HEK293 (cell line): ENCODE results near the gene NCOR1.

Experiments
- CTCF ChIA-PET: fragments of 350-600 bp; formaldehyde crosslinking; extraction: SDS; loops from one replicate; lab custom pipeline; 2021; ENCODE audit warnings: antibody characterized with exemption; lab: Yijun Ruan, JAX
- POLR2A ChIA-PET: fragments of 300-600 bp; formaldehyde crosslinking; extraction: SDS; loops from one replicate; lab custom pipeline; 2020; ENCODE audit warnings: antibody characterized with exemption, inconsistent platforms; lab: Yijun Ruan, JAX
- H3K27ac ChIP-seq: fragments of 200-500 bp; sonication (Bioruptor generic); 2 replicates; pipeline ENCODE4 v1.5.1; 2014; ENCODE audit warnings: low read depth, low read length, control low read depth, inconsistent platforms; ENCODE audit errors: extremely low read depth
- H3K36me3 ChIP-seq, 2 experiments: fragments of 200-500 bp in 1 of 2; sonication (Bioruptor generic) in 1 of 2; 1 replicate in 1 of 2; 2 replicates in 1 of 2; pipeline ENCODE4 v1.5.1; 2014 to 2017; ENCODE audit warnings: inconsistent platforms in 2 of 2, low read length in 2 of 2; ENCODE audit not compliant: control insufficient read depth in 2 of 2, insufficient read depth in 1 of 2
- H3K4me1 ChIP-seq: fragments of 200-500 bp; sonication (Bioruptor generic); 2 replicates; pipeline ENCODE4 v1.5.1; 2014; ENCODE audit warnings: mild to moderate bottlenecking, low read length, inconsistent platforms; ENCODE audit not compliant: control insufficient read depth, insufficient read depth
- H3K4me3 ChIP-seq: 2 replicates; pipeline ENCODE4 v1.5.1; 2011; ENCODE audit warnings: low read depth, mild to moderate bottlenecking, control low read depth, low read length, moderate library complexity
- H3K9me3 ChIP-seq: fragments of 200-500 bp; sonication (Bioruptor generic); 2 replicates; pipeline ENCODE4 v1.5.1; 2014; ENCODE audit warnings: low read depth, low read length, inconsistent platforms; ENCODE audit not compliant: control insufficient read depth, insufficient read depth
- BCL11B ChIP-seq: fragments of 450-650 bp; formaldehyde crosslinking; IDR thresholded peaks from 2 replicates; pipeline ENCODE4 v1.5.1; 2016; ENCODE audit warnings: low read depth, missing biosample characterization, missing genetic modification characterization
- CTCF ChIP-seq: fragments of 450-650 bp; formaldehyde crosslinking; IDR thresholded peaks from 2 replicates; pipeline ENCODE4 v1.5.1; 2016; ENCODE audit warnings: missing biosample characterization, missing genetic modification characterization
- KLF8 ChIP-seq: fragments of 450-650 bp; formaldehyde crosslinking; IDR thresholded peaks from 2 replicates; pipeline ENCODE4 v1.5.1; 2016; ENCODE audit warnings: missing biosample characterization, missing genetic modification characterization
- MZF1 ChIP-seq: fragments of 450-650 bp; formaldehyde crosslinking; IDR thresholded peaks from 2 replicates; pipeline ENCODE4 v1.5.1; 2017; ENCODE audit warnings: missing biosample characterization, missing genetic modification characterization, borderline replicate concordance
- PRDM1 ChIP-seq: fragments of 450-650 bp; formaldehyde crosslinking; IDR thresholded peaks from 2 replicates; pipeline ENCODE4; 2016; ENCODE audit warnings: missing biosample characterization, missing genetic modification characterization
- PRDM4 ChIP-seq: fragments of 450-650 bp; formaldehyde crosslinking; IDR thresholded peaks from 2 replicates; pipeline ENCODE4 v1.5.1; 2017; ENCODE audit warnings: missing biosample characterization, missing genetic modification characterization
- SP2 ChIP-seq: fragments of 450-650 bp; formaldehyde crosslinking; IDR thresholded peaks from 2 replicates; pipeline ENCODE4 v1.5.1; 2016; ENCODE audit warnings: missing biosample characterization, missing genetic modification characterization
- SP3 ChIP-seq: fragments of 450-650 bp; formaldehyde crosslinking; IDR thresholded peaks from 2 replicates; pipeline ENCODE4 v1.5.1; 2016; ENCODE audit warnings: missing biosample characterization, missing genetic modification characterization
- SP7 ChIP-seq: fragments of 450-650 bp; formaldehyde crosslinking; IDR thresholded peaks from 2 replicates; pipeline ENCODE4 v1.5.1; 2016; ENCODE audit warnings: missing biosample characterization, missing genetic modification characterization
- TCF7L2 ChIP-seq: IDR thresholded peaks from 2 replicates; pipeline ENCODE4 v1.6.1; 2011; ENCODE audit warnings: low read depth, mild to moderate bottlenecking, inconsistent platforms, low read length, moderate library complexity, borderline replicate concordance
- ZBTB21 ChIP-seq: fragments of 450-650 bp; formaldehyde crosslinking; IDR thresholded peaks from 2 replicates; pipeline ENCODE4 v1.5.1; 2017; ENCODE audit warnings: missing biosample characterization, missing genetic modification characterization
- ZBTB26 ChIP-seq: fragments of 450-650 bp; formaldehyde crosslinking; optimal IDR thresholded peaks from 2 replicates; pipeline ENCODE3; 2016; ENCODE audit warnings: missing biosample characterization, mild to moderate bottlenecking, missing genetic modification characterization
- ZBTB48 ChIP-seq: fragments of 450-650 bp; formaldehyde crosslinking; IDR thresholded peaks from 2 replicates; pipeline ENCODE4 v1.5.1; 2016; ENCODE audit warnings: missing biosample characterization, missing genetic modification characterization
- ZBTB8A ChIP-seq: fragments of 450-650 bp; formaldehyde crosslinking; IDR thresholded peaks from 2 replicates; pipeline ENCODE4 v1.5.1; 2016; ENCODE audit warnings: missing biosample characterization, missing genetic modification characterization
- ZIC2 ChIP-seq: fragments of 450-650 bp; formaldehyde crosslinking; IDR thresholded peaks from 2 replicates; pipeline ENCODE4 v1.5.1; 2016; ENCODE audit warnings: missing biosample characterization, missing genetic modification characterization
- ZNF114 ChIP-seq: fragments of 450-650 bp; formaldehyde crosslinking; IDR thresholded peaks from 2 replicates; pipeline ENCODE4 v1.5.0; 2017; ENCODE audit warnings: missing biosample characterization, missing genetic modification characterization
- ZNF133 ChIP-seq: fragments of 450-650 bp; formaldehyde crosslinking; IDR thresholded peaks from 2 replicates; pipeline ENCODE4 v1.5.1; 2016; ENCODE audit warnings: missing biosample characterization, missing genetic modification characterization
- ZNF155 ChIP-seq: fragments of 450-650 bp; formaldehyde crosslinking; IDR thresholded peaks from 2 replicates; pipeline ENCODE4 v1.5.1; 2016; ENCODE audit warnings: missing biosample characterization, missing genetic modification characterization
- ZNF175 ChIP-seq: fragments of 450-650 bp; formaldehyde crosslinking; IDR thresholded peaks from 2 replicates; pipeline ENCODE4 v1.5.1; 2016; ENCODE audit warnings: missing biosample characterization, missing genetic modification characterization
- ZNF426 ChIP-seq: fragments of 450-650 bp; formaldehyde crosslinking; IDR thresholded peaks from 2 replicates; pipeline ENCODE4 v1.5.1; 2017; ENCODE audit warnings: missing biosample characterization, missing genetic modification characterization, mild to moderate bottlenecking, inconsistent platforms, moderate library complexity
- ZNF433 ChIP-seq: fragments of 450-650 bp; formaldehyde crosslinking; IDR thresholded peaks from 2 replicates; pipeline ENCODE4 v1.5.1; 2016; ENCODE audit warnings: missing biosample characterization, missing genetic modification characterization, low read depth
- ZNF544 ChIP-seq: fragments of 450-650 bp; formaldehyde crosslinking; IDR thresholded peaks from 2 replicates; pipeline ENCODE4 v1.5.0; 2017; ENCODE audit warnings: missing biosample characterization, missing genetic modification characterization
- ZNF600 ChIP-seq: fragments of 450-650 bp; formaldehyde crosslinking; IDR thresholded peaks from 2 replicates; pipeline ENCODE4 v1.5.1; 2016; ENCODE audit warnings: missing biosample characterization, missing genetic modification characterization
- ZNF623 ChIP-seq: fragments of 450-650 bp; formaldehyde crosslinking; IDR thresholded peaks from 2 replicates; pipeline ENCODE4 v1.5.1; 2016; ENCODE audit warnings: missing biosample characterization, missing genetic modification characterization
- ZNF670 ChIP-seq: fragments of 450-650 bp; formaldehyde crosslinking; IDR thresholded peaks from 2 replicates; pipeline ENCODE4 v1.5.1; 2016; ENCODE audit warnings: missing biosample characterization, missing genetic modification characterization, low read depth
- ZNF707 ChIP-seq: fragments of 450-650 bp; formaldehyde crosslinking; IDR thresholded peaks from 2 replicates; pipeline ENCODE4 v1.5.1; 2016; ENCODE audit warnings: missing biosample characterization, missing genetic modification characterization
- ZNF747 ChIP-seq: fragments of 450-650 bp; formaldehyde crosslinking; IDR thresholded peaks from 2 replicates; pipeline ENCODE4 v1.5.1; 2016; ENCODE audit warnings: missing biosample characterization, missing genetic modification characterization
- ZNF76 ChIP-seq: fragments of 450-650 bp; formaldehyde crosslinking; IDR thresholded peaks from 2 replicates; pipeline ENCODE4; 2016; ENCODE audit warnings: low read depth, missing biosample characterization, missing genetic modification characterization, borderline replicate concordance
- ZNF768 ChIP-seq: fragments of 450-650 bp; formaldehyde crosslinking; IDR thresholded peaks from 2 replicates; pipeline ENCODE4 v1.5.1; 2018; ENCODE audit warnings: missing biosample characterization, mild to moderate bottlenecking, missing genetic modification characterization
- ZNF791 ChIP-seq: fragments of 450-650 bp; formaldehyde crosslinking; IDR thresholded peaks from 2 replicates; pipeline ENCODE4 v1.5.1; 2016; ENCODE audit warnings: missing biosample characterization, missing genetic modification characterization
- ZNF830 ChIP-seq: fragments of 450-650 bp; IDR thresholded peaks from 2 replicates; pipeline ENCODE4 v1.5.0; 2018; ENCODE audit warnings: missing biosample characterization, missing genetic modification characterization, low read depth, mild to moderate bottlenecking, moderate library complexity
- ZSCAN16 ChIP-seq: fragments of 450-650 bp; formaldehyde crosslinking; IDR thresholded peaks from 2 replicates; pipeline ENCODE4 v1.5.1; 2016; ENCODE audit warnings: missing biosample characterization, missing genetic modification characterization
- ZXDB ChIP-seq: fragments of 450-650 bp; formaldehyde crosslinking; IDR thresholded peaks from 2 replicates; pipeline ENCODE4 v1.5.1; 2016; ENCODE audit warnings: missing biosample characterization, missing genetic modification characterization

Gene NCOR1

GRCh38 chr17:16013943-16014407 lies 201.4 kb downstream of the NCOR1 start:
- ChIA-PET POLR2A (interaction anchor here (3.1 kb wide), 1 partner anchor 14 kb away, joined by 14 read pairs; the partner anchor contains the start of genes TTC19 and ZSWIM7), CTCF (interaction anchor here (0.9 to 1.8 kb wide), 3 partner anchors 9 to 186 kb away, joined by 3 to 5 read pairs (median 4); partner anchors contain the start of genes TTC19 and ZSWIM7)
- no peak overlapping the region for H3K4me3 ChIP-seq
- TF ChIP-seq PRDM4 (tag by site-specific recombination) = no peak
- TF ChIP-seq CTCF (tag by site-specific recombination) = no peak
- TF ChIP-seq ZNF175 (tag by site-specific recombination) = no peak
- TF ChIP-seq ZNF155 = no peak
- no peak for TF ChIP-seq ZNF670 (tag by site-specific recombination)
- TF ChIP-seq ZNF830 = no peak
- TF ChIP-seq ZNF791 (tag by site-specific recombination) = no peak
- no peak for TF ChIP-seq ZBTB8A (tag by site-specific recombination)
- TF ChIP-seq ZNF76 (tag by site-specific recombination) = no peak
- no peak for TF ChIP-seq ZNF747 (tag by site-specific recombination)
- TF ChIP-seq ZXDB = no peak
- no peak for TF ChIP-seq PRDM1 (tag by site-specific recombination)
- TF ChIP-seq ZSCAN16 (tag by site-specific recombination) = no peak
- no peak for TF ChIP-seq ZNF426
- no peak for TF ChIP-seq ZIC2
- TF ChIP-seq MZF1 (tag by site-specific recombination) = no peak
- TF ChIP-seq ZNF114 = no peak
- TF ChIP-seq BCL11B (tag by site-specific recombination) = no peak
- no peaks in the 10 kb centered on the region for H3K9me3 ChIP-seq
- no peak overlapping the region for H3K27ac ChIP-seq
- peaks cover 2% of the 10 kb centered on the region; the same call in 1 of the 2 replicates for H3K4me1 ChIP-seq
- peaks cover 74 to 88% of the 10 kb centered on the region in 2 experiments for H3K36me3 ChIP-seq

GRCh38 chr17:16007439-16007838 lies 207.9 kb downstream of the NCOR1 start:
- Histone ChIP-seq H3K4me1 (peaks cover 2% of the 10 kb centered on the region; the same call in 1 of the 2 replicates), H3K36me3 (peaks cover 85 to 91% of the 10 kb centered on the region in 2 experiments), H3K4me3 (no peak overlapping the region), H3K27ac (no peak overlapping the region), H3K9me3 (no peaks in the 10 kb centered on the region)
- ChIA-PET CTCF (interaction anchor here (0.9 kb wide), 1 partner anchor 8 kb away, joined by 4 read pairs; the partner anchor contains the start of genes TTC19 and ZSWIM7), POLR2A (no interaction called here)
- no peak for TF ChIP-seq ZNF707 (tag by site-specific recombination)
- TF ChIP-seq ZNF175 (tag by site-specific recombination) = no peak
- TF ChIP-seq ZNF623 (tag by site-specific recombination) = no peak
- no peak for TF ChIP-seq ZNF155
- TF ChIP-seq TCF7L2 = no peak
- no peak for TF ChIP-seq ZBTB48 (tag by site-specific recombination)
- TF ChIP-seq KLF8 (tag by site-specific recombination) = no peak
- TF ChIP-seq ZNF544 (tag by site-specific recombination) = no peak
- no peak for TF ChIP-seq ZNF433
- no peak for TF ChIP-seq SP7 (tag by site-specific recombination)
- no peak for TF ChIP-seq SP3 (tag by site-specific recombination)
- no peak for TF ChIP-seq SP2 (tag by site-specific recombination)
- no peak for TF ChIP-seq ZBTB21 (tag by site-specific recombination)
- TF ChIP-seq ZNF600 (tag by site-specific recombination) = no peak
- TF ChIP-seq ZNF133 (tag by site-specific recombination) = no peak
- TF ChIP-seq ZNF768 = no peak
- TF ChIP-seq ZNF791 (tag by site-specific recombination) = no peak
- TF ChIP-seq ZBTB26 (tag by site-specific recombination) = no peak
